PC-3 (cell line): ENCODE measurements around the gene PDSS2.

Experiments
- CTCF ChIP-seq: fragments of 300-600 bp; sonication (generic); conservative IDR thresholded peaks from 2 replicates; pipeline ENCODE4 v1.5.1; 2017; ENCODE audit warnings: antibody characterized with exemption, low read depth, mild to moderate bottlenecking, low read length
- EZH2 ChIP-seq: fragments of 300-600 bp; sonication (generic); IDR thresholded peaks from one replicate; pipeline ENCODE4 v1.6.1; 2017; ENCODE audit warnings: antibody characterized with exemption, mild to moderate bottlenecking, low read length; ENCODE audit not compliant: unreplicated experiment
- EZH2phosphoT487 ChIP-seq: fragments of 300-600 bp; sonication (generic); IDR thresholded peaks from 2 replicates; pipeline ENCODE4 v1.6.1; 2018; ENCODE audit warnings: mild to moderate bottlenecking, antibody characterized with exemption, low read length, borderline replicate concordance

GRCh38 chr6:107214655-107215054, 244.7 kb downstream of the PDSS2 start:
- TF ChIP-seq EZH2 (no peak), CTCF (no peak), EZH2phosphoT487 (no peak)
